Liver (tissue), 9 donors: ENCODE measurements around the gene ERGIC1. TPM values are rescaled to one million over a fixed set of nuclear protein-coding genes. Genes with fewer than 3 reads are reported as not detected.

Source experiments
- DNase-seq: peaks from one replicate; pipeline ENCODE4 v3.0.0-alpha.2; 2017; ENCODE audit warnings: low spot score
- H3K27ac ChIP-seq, 2 donors: one replicate each; pipeline ENCODE4 v1.7.0; 2013; ENCODE audit warnings: inconsistent platforms in 2 of 2, low read length in 2 of 2, control low read depth in 1 of 2, low read depth in 1 of 2, mild to moderate bottlenecking in 1 of 2
- H3K27me3 ChIP-seq, 4 donors: one replicate each; pipeline versions ENCODE4 v1.6.1 to v1.7.0; 2013; ENCODE audit warnings: low read length in 3 of 4, inconsistent platforms in 1 of 4, mild to moderate bottlenecking in 1 of 4, moderate library complexity in 1 of 4; ENCODE audit not compliant: control insufficient read depth in 4 of 4, insufficient read depth in 4 of 4
- H3K36me3 ChIP-seq, 4 donors: one replicate each; pipeline versions ENCODE4 v1.6.1 to v1.7.0; 2013; ENCODE audit warnings: low read length in 3 of 4, mild to moderate bottlenecking in 3 of 4, low read depth in 1 of 4, moderate library complexity in 1 of 4; ENCODE audit not compliant: control insufficient read depth in 4 of 4, insufficient read depth in 3 of 4
- H3K4me1 ChIP-seq, 4 donors: one replicate each; pipeline versions ENCODE4 v1.6.1 to v1.7.0; 2013; ENCODE audit warnings: low read length in 3 of 4, mild to moderate bottlenecking in 3 of 4, moderate library complexity in 1 of 4; ENCODE audit not compliant: control insufficient read depth in 4 of 4, insufficient read depth in 4 of 4
- H3K4me3 ChIP-seq, 3 donors: one replicate each; pipeline versions ENCODE4 v1.6.1 to v1.7.0; 2013; ENCODE audit warnings: low read length in 3 of 3, control low read depth in 1 of 3, low read depth in 1 of 3, mild to moderate bottlenecking in 1 of 3
- H3K9ac ChIP-seq, 2 donors: one replicate each; pipeline ENCODE4 v1.7.0; 2013; ENCODE audit warnings: low read length in 2 of 2, mild to moderate bottlenecking in 2 of 2, moderate library complexity in 2 of 2, control low read depth in 1 of 2, low read depth in 1 of 2
- H3K9me3 ChIP-seq, 4 donors: one replicate each; pipeline versions ENCODE4 v1.6.1 to v1.7.0; 2013; ENCODE audit warnings: low read length in 3 of 4; ENCODE audit not compliant: control insufficient read depth in 4 of 4
- ATF3 ChIP-seq: IDR thresholded peaks from 2 replicates; pipeline ENCODE4 v1.6.1; 2016; ENCODE audit warnings: antibody characterized with exemption
- EGR1 ChIP-seq, 2 donors: IDR thresholded peaks; 2 replicates each; pipeline ENCODE4 v1.6.1; 2016 to 2018; ENCODE audit warnings: antibody characterized with exemption in 2 of 2, low read depth in 2 of 2
- FOXA1 ChIP-seq: IDR thresholded peaks from 2 replicates; pipeline ENCODE4 v1.6.1; 2016; ENCODE audit warnings: antibody characterized with exemption
- FOXA2 ChIP-seq: IDR thresholded peaks from 2 replicates; pipeline ENCODE4 v1.6.1; 2016; ENCODE audit warnings: antibody characterized with exemption
- GABPA ChIP-seq, 2 donors: IDR thresholded peaks in 1 of 2; conservative IDR thresholded peaks in 1 of 2; 2 replicates each; pipeline ENCODE4 v1.6.1; 2016; ENCODE audit warnings: antibody characterized with exemption in 2 of 2, mild to moderate bottlenecking in 1 of 2, moderate library complexity in 1 of 2
- HNF4A ChIP-seq, 2 donors: conservative IDR thresholded peaks; 2 replicates each; pipeline ENCODE4 v1.6.1; 2016; ENCODE audit warnings: antibody characterized with exemption in 2 of 2, mild to moderate bottlenecking in 2 of 2
- HNF4G ChIP-seq: IDR thresholded peaks from 2 replicates; pipeline ENCODE4 v1.6.1; 2016; ENCODE audit warnings: antibody characterized with exemption
- JUND ChIP-seq, 2 donors: IDR thresholded peaks; 2 replicates each; pipeline ENCODE4 v1.6.1; 2016; ENCODE audit warnings: antibody characterized with exemption in 2 of 2
- NR2F2 ChIP-seq: IDR thresholded peaks from 2 replicates; pipeline ENCODE4 v1.6.1; 2016; ENCODE audit warnings: antibody characterized with exemption
- RAD21 ChIP-seq, 2 donors: IDR thresholded peaks; 2 replicates each; pipeline ENCODE4 v1.6.1; 2016; ENCODE audit warnings: antibody characterized with exemption in 2 of 2, mild to moderate bottlenecking in 2 of 2
- RXRA ChIP-seq, 2 donors: IDR thresholded peaks; 2 replicates each; pipeline ENCODE4 v1.6.1; 2017 to 2018; ENCODE audit warnings: antibody characterized with exemption in 2 of 2, mild to moderate bottlenecking in 1 of 2
- SP1 ChIP-seq: IDR thresholded peaks from 2 replicates; pipeline ENCODE4 v1.6.1; 2018; ENCODE audit warnings: antibody characterized with exemption, mild to moderate bottlenecking
- TAF1 ChIP-seq: conservative IDR thresholded peaks from 2 replicates; pipeline ENCODE4 v1.6.1; 2016; ENCODE audit warnings: antibody characterized with exemption, mild to moderate bottlenecking
- YY1 ChIP-seq: IDR thresholded peaks from 2 replicates; pipeline ENCODE4 v1.6.1; 2016; ENCODE audit warnings: antibody characterized with exemption, mild to moderate bottlenecking
- ZBTB33 ChIP-seq: IDR thresholded peaks from 2 replicates; pipeline ENCODE4 v1.6.1; 2016; ENCODE audit warnings: antibody characterized with exemption
- WGBS: extraction: QIAGEN DNeasy Blood & Tissue Kit; methylation state at CpG from one replicate; pipeline ENCODE4 v1.1.7; 2013; 5-methylcytosine and 5-hydroxymethylcytosine counted together
- polyA plus RNA-seq, 2 donors: library from polyadenylated mRNA; stranded (reverse) in 1 of 2; unstranded in 1 of 2; fragments of 200-250 nt in 1 of 2; fragments of >200 nt in 1 of 2; fragmentation: Nextera tagmentation in 1 of 2; extraction: Ambion mirVana in 1 of 2; gene quantifications; one replicate each; pipeline versions ENCODE4 v1.2.1 to v1.2.3, GENCODE V29; 2013 to 2015
- total RNA-seq, 2 donors: library from RNA; depleted of rRNA; stranded (reverse); fragments of >200 nt; gene quantifications; one replicate each; pipeline ENCODE4 v1.2.3, GENCODE V29; 2014
- TF ChIP-seq, protein P1 (sequence below): IDR thresholded peaks from 2 replicates; pipeline ENCODE4 v1.6.1; 2016; ENCODE audit warnings: antibody characterized with exemption, mild to moderate bottlenecking
- TF ChIP-seq, protein P2 (sequence below): fragments of 150-350 bp; IDR thresholded peaks from 2 replicates; pipeline ENCODE4 v1.5.1; 2017; ENCODE audit warnings: improper control_type of control experiment, low read depth, low read length; ENCODE audit not compliant: missing input control
- TF ChIP-seq, protein P3 (sequence below): IDR thresholded peaks from 2 replicates; pipeline ENCODE4 v1.6.1; 2016; ENCODE audit warnings: antibody characterized with exemption
- donor health status: healthy.
- donor health status: healthy.
- donor health status: healthy.
- donor health status: healthy.
- donor health status: healthy.

ERGIC1 gene
- total and polyA plus RNA-seq, 4 donors: 45.4 to 155 (median 101) TPM

GRCh38 chr5:172838151-172838875 is 4.3 kb downstream of the ERGIC1 start:
- Histone ChIP-seq H3K9me3 (no peaks in the 10 kb centered on the region), H3K4me1 (peaks cover 5 to 44% (median 24%) of the 10 kb centered on the region in 4 donors), H3K27me3 (no peaks in the 10 kb centered on the region), H3K4me3 (no peak overlapping the region), H3K36me3 (peaks cover 0 to 4% (median 0%) of the 10 kb centered on the region in 4 donors), H3K27ac (peak overlapping the region; percentile 84 to 97), H3K9ac (no peak overlapping the region)
- DNase-seq: no peak
- 93% methylated on average over 3 of the region's 3 CpGs for WGBS
- TF ChIP-seq RXRA (IDR thresholded peaks at IDR 0.05) (no peak), HNF4G (no peak), FOXA1 (no peak), GABPA (IDR thresholded peaks at IDR 0.05 in 1 of 2, conservative IDR thresholded peaks at IDR 0.05 in 1 of 2) (no peak), NR2F2 (no peak), SP1 (no peak), RAD21 (IDR thresholded peaks at IDR 0.05) (no peak), YY1 (no peak), EGR1 (IDR thresholded peaks at IDR 0.05; ENCODE audit: low read depth in 2 of 2) (no peak), TAF1 (no peak), JUND (IDR thresholded peaks at IDR 0.05) (no peak), FOXA2 (no peak), HNF4A (conservative IDR thresholded peaks at IDR 0.05) (no peak), ZBTB33 (no peak), ATF3 (no peak)
- TF ChIP-seq, protein P1, sequence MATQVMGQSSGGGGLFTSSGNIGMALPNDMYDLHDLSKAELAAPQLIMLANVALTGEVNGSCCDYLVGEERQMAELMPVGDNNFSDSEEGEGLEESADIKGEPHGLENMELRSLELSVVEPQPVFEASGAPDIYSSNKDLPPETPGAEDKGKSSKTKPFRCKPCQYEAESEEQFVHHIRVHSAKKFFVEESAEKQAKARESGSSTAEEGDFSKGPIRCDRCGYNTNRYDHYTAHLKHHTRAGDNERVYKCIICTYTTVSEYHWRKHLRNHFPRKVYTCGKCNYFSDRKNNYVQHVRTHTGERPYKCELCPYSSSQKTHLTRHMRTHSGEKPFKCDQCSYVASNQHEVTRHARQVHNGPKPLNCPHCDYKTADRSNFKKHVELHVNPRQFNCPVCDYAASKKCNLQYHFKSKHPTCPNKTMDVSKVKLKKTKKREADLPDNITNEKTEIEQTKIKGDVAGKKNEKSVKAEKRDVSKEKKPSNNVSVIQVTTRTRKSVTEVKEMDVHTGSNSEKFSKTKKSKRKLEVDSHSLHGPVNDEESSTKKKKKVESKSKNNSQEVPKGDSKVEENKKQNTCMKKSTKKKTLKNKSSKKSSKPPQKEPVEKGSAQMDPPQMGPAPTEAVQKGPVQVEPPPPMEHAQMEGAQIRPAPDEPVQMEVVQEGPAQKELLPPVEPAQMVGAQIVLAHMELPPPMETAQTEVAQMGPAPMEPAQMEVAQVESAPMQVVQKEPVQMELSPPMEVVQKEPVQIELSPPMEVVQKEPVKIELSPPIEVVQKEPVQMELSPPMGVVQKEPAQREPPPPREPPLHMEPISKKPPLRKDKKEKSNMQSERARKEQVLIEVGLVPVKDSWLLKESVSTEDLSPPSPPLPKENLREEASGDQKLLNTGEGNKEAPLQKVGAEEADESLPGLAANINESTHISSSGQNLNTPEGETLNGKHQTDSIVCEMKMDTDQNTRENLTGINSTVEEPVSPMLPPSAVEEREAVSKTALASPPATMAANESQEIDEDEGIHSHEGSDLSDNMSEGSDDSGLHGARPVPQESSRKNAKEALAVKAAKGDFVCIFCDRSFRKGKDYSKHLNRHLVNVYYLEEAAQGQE: no peak
- TF ChIP-seq, protein P2, sequence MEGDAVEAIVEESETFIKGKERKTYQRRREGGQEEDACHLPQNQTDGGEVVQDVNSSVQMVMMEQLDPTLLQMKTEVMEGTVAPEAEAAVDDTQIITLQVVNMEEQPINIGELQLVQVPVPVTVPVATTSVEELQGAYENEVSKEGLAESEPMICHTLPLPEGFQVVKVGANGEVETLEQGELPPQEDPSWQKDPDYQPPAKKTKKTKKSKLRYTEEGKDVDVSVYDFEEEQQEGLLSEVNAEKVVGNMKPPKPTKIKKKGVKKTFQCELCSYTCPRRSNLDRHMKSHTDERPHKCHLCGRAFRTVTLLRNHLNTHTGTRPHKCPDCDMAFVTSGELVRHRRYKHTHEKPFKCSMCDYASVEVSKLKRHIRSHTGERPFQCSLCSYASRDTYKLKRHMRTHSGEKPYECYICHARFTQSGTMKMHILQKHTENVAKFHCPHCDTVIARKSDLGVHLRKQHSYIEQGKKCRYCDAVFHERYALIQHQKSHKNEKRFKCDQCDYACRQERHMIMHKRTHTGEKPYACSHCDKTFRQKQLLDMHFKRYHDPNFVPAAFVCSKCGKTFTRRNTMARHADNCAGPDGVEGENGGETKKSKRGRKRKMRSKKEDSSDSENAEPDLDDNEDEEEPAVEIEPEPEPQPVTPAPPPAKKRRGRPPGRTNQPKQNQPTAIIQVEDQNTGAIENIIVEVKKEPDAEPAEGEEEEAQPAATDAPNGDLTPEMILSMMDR: no peak
- TF ChIP-seq, protein P3, sequence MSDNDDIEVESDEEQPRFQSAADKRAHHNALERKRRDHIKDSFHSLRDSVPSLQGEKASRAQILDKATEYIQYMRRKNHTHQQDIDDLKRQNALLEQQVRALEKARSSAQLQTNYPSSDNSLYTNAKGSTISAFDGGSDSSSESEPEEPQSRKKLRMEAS: no peak
